GM12873 (cell line): ENCODE data around the gene UBTD1.

Experiments
- TF ChIP-seq, protein P1 (sequence below): IDR thresholded peaks from 2 replicates; pipeline ENCODE4 v1.5.1; 2012; ENCODE audit warnings: low read depth, mild to moderate bottlenecking, moderate library complexity, low read length, control low read depth; ENCODE audit not compliant: insufficient read depth; ENCODE audit errors: missing control alignments

UBTD1 gene

DNA sequence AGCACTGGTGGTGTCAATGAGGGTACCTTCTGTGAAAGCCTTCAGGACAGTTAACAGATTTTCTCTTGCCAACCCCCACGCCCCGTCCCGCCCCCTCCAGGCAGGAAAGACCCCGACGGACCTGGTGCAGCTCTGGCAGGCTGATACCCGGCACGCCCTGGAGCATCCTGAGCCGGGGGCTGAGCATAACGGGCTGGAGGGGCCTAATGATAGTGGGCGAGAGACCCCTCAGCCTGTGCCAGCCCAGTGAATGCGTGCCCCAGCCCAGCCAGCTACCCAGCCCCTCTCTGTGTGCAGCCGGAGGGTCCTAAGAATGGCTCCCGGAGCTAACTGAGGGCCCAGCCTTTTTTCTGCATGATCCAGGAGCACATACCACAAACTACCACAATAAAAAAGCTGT lies 84.8 kb downstream of the UBTD1 start:
- TF ChIP-seq, protein P1, sequence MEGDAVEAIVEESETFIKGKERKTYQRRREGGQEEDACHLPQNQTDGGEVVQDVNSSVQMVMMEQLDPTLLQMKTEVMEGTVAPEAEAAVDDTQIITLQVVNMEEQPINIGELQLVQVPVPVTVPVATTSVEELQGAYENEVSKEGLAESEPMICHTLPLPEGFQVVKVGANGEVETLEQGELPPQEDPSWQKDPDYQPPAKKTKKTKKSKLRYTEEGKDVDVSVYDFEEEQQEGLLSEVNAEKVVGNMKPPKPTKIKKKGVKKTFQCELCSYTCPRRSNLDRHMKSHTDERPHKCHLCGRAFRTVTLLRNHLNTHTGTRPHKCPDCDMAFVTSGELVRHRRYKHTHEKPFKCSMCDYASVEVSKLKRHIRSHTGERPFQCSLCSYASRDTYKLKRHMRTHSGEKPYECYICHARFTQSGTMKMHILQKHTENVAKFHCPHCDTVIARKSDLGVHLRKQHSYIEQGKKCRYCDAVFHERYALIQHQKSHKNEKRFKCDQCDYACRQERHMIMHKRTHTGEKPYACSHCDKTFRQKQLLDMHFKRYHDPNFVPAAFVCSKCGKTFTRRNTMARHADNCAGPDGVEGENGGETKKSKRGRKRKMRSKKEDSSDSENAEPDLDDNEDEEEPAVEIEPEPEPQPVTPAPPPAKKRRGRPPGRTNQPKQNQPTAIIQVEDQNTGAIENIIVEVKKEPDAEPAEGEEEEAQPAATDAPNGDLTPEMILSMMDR: no peak

DNA sequence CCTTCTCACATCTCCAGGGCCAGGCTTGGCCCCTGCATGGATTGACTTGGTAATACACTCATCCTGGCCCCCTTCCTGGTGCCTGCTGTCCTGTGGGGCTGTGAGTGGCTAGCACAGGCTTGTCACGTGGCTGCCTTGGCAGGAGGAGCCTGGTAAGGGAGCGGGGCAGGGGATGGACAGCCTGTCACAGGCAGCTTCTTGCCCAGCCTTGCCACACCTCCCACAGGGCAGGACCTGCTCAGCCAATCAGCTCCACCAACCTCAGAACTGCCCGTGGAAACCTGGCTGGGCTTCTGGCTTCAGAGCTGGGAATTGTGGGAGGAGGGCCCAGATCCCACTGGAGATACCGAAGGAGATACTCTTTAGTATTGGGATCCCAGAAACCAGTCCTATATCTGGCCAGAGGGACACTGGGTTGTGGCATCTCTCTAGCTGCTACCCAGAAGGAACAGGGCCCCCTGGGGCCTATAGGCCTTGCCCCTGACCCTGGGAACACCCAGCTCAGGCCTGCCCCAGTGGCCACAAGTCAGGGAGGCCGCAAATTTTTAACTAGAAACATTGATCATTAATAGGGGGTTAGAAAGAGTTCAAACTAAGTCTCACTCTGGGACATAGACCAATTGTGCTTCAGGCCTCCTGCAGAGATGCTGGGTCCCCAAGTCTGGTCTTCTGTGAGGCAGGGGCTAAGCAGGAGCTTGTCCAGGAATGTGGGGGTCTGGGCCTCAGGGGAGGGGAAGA lies 85.5 kb downstream of the UBTD1 start, which contains the start of gene HOGA1:
HOGA1 (plus strand) TSS at position 330 of the 738 bp plus-strand sequence; CDS start at position 645, 315 bp downstream.
- TF ChIP-seq, protein P1: no peak

DNA sequence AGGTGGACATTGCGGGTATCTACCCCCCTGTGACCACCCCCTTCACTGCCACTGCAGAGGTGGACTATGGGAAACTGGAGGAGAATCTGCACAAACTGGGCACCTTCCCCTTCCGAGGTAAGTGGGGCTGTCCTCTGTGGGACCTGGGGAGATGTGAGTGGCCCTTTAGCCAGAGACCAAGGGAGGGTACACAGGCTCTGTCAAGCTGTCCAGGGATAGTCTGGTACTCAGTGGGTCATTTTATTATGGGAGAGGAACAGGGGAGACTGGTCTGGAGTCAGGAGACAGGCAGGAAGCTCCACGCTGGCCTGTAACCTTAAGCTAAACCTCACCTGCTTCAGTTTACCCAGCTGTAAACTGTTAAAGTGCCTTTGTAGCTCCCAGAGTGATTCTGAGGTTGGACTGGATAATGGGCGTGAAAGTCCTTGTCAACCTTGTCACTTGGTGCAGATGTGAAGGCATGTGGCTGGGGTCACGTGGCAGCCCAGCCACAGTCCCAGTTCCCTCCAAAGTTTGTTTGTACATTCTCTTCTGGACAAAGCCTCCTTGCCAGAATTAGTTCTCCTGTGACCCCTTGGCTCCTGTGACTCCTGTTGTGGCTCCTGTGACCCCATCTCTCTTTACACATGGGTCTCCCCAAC lies 86.2 kb downstream of the UBTD1 start:
- TF ChIP-seq, protein P1: no peak

DNA sequence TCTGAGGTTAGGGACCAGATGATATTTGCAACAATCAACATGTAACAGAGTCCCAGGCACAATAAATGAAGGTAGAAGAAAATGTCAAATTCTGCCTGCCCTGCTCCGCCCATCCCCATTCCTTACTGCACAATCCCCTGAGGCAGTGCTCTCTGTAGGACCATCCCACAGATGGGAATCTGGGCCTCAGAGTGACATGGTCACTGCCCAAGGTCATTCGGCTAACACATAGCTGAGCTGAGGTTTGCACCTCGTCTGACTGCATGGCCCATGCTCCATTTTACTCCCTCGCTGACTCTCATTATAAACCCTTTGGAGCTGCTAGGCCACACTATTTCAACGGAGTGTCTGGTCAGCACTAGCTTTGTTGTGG lies 86.7 kb downstream of the UBTD1 start:
- TF ChIP-seq, protein P1: no peak

DNA sequence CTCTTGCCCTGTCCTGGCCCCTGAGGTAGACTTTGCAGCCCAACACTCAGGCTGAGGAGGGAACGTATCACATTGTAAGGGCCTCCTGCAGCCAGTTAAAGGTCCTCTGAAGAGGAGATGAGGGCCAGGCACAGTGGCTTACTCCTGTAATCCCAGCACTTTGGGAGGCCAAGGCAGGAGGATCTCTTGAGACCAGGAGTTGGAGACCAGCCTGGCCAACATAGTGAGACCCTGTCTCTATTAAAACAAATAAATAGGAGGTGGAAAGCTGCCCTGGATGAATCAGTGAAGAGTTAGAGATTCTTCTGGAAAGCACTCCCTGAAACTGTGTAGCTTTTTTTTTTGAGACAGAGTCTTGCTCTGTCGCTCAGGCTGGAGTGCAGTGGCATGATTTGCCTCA lies 88.5 kb downstream of the UBTD1 start:
- TF ChIP-seq, protein P1: no peak

DNA sequence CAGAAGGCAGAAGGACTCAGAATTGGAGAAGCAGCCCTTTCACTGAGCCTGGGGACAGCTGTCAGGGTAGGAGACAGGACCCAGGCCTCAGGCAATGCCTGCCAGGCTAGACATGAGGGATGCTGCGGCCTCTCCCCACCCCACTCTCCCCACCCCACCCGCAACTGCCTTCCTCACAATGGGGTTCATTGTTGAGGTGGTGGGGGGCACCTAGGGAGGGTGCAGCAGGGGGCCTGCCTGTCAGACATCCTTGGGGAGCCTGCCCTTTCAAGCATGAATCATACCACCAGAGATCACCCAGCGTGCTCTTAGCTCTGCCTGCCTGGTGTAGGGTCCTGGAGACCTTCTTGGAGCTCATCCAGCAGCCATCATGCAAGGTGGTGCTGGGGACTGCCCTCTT lies 90.8 kb downstream of the UBTD1 start, which contains the start of gene C10orf62:
C10orf62 (plus strand) TSS at position 243 of the 400 bp plus-strand sequence. CDS start 177 bp downstream, outside the sequence.
- TF ChIP-seq, protein P1: no peak

DNA sequence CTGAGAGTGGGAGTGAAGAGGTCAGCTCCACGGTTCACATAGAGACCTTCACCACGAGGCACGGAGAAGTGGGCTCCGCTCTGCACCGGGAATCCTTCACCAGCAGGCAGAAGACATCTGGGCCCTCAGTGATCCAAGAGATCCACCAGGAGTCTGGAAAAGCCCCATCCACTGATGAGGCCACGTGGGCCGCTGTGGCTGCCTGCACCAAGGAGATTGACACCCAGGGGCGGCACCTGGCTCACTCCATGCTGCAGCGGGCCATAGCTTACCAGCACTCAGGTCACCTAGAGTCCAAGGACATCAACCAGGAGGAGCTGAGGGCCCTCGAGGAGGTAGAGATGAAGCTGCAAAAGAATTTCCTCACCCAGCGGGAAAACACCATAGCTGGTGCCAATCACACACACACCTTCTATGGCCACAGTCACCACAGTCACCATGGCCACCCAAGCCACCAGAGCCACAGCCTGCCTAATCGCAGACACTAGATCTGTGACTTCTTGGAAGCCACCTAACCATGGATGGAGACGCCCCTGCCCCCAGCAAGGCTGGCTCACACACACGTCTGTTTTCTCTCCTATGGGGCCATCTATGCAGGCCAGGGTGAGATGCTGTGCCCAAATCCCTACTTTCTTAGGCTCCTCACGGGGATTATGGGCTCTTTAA lies 91.5 kb downstream of the UBTD1 start:
- TF ChIP-seq, protein P1: no peak
